Mucosa of descending colon (tissue), 3 donors: ENCODE data around the gene CYP3A4. TPM values are rescaled to one million over a fixed set of nuclear protein-coding genes. Genes with fewer than 3 reads are reported as not detected.
"Not testable (repeated sequence)": the region's sequence is repeated elsewhere in the genome, so short reads cannot be mapped to it uniquely, and the experiment has no call there.

Source experiments
- ATAC-seq: fragments of 200-7000 bp; cut with Tn5 transposase; one replicate; pipeline ENCODE4 v1.9.1; 2020; ENCODE audit warnings: mild to moderate bottlenecking, moderate library complexity
- DNase-seq, 3 donors: peaks; one replicate each; pipeline ENCODE4 v3.0.0-alpha.2; 2020
- H3K36me3 ChIP-seq: fragments of 200-600 bp; one replicate; pipeline ENCODE4 v1.8.0; 2021; ENCODE audit warnings: low read depth, mild to moderate bottlenecking
- H3K4me1 ChIP-seq: fragments of 200-600 bp; one replicate; pipeline ENCODE4 v1.8.0; 2021; ENCODE audit warnings: low read depth, mild to moderate bottlenecking
- H3K4me3 ChIP-seq: fragments of 200-600 bp; one replicate; pipeline ENCODE4 v1.8.0; 2021; ENCODE audit warnings: mild to moderate bottlenecking
- H3K9me3 ChIP-seq: fragments of 200-600 bp; one replicate; pipeline ENCODE4 v1.8.0; 2021; ENCODE audit warnings: mild to moderate bottlenecking
- intact Hi-C, 2 donors: fragments of 100-400 bp; cut with DNase I in 1 of 2; cut with micrococcal nuclease in 1 of 2; formaldehyde crosslinking; loops; one replicate each; pipeline versions ENCODE4 v1.11.0 to v1.11.1; 2022; cut with DNase I, micrococcal nuclease
- total RNA-seq, 3 donors: library from RNA; stranded (reverse); fragmentation: NEBNext Ultra II Directional in 2 of 3; extraction: Animal tissue kit (Norgen Biotek cat#: 25700) in 2 of 3; gene quantifications; one replicate each; pipeline versions ENCODE4 v1.2.1 to v1.2.4, GENCODE V29; 2021 to 2023
- TF ChIP-seq, protein P1 (sequence below): fragments of 200-600 bp; IDR thresholded peaks from one replicate; pipeline ENCODE4 v1.8.0; 2022; ENCODE audit warnings: antibody characterized with exemption, mild to moderate bottlenecking
- donor health status: DM: no; HTN: no; CAD: no; lungs with moderate emphysema.
- donor health status: DM: no; HTN: no; CAD: no.
- donor health status: DM: no; HTN: yes; CAD: no.

CYP3A4 gene
- total RNA-seq, 3 donors from 2014 or later: 2.8 to 5.4 (median 4.0) TPM

DNA sequence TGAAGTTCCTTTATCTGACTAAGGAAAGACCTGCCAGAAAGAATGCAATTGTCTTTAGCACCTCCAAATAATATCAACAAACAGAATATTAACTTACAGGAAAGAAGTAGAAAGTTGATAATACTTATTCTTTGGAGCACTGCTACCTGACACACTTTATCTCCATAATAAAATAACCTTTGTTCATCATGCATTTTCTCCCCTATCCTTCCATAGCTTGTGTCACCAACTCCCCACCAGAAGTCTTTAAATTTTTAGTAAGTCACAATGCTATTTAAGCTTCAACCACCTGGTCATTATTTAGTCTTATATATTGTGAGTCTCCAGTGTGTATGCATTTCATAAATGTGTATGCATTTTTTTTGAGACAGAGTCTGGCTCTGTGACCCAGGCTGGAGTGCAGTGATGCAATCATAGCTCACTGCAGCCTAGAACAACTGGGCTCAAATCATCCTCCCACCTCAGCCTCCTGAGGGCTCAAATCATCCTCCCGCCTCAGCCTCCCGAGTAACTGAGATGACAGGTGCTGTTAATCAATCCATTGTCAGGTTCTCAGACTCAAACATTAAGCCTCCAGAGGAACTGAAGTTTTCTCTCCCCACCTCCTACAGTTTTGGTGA, 36.5 kb upstream of the CYP3A4 start:
- TF ChIP-seq, protein P1, sequence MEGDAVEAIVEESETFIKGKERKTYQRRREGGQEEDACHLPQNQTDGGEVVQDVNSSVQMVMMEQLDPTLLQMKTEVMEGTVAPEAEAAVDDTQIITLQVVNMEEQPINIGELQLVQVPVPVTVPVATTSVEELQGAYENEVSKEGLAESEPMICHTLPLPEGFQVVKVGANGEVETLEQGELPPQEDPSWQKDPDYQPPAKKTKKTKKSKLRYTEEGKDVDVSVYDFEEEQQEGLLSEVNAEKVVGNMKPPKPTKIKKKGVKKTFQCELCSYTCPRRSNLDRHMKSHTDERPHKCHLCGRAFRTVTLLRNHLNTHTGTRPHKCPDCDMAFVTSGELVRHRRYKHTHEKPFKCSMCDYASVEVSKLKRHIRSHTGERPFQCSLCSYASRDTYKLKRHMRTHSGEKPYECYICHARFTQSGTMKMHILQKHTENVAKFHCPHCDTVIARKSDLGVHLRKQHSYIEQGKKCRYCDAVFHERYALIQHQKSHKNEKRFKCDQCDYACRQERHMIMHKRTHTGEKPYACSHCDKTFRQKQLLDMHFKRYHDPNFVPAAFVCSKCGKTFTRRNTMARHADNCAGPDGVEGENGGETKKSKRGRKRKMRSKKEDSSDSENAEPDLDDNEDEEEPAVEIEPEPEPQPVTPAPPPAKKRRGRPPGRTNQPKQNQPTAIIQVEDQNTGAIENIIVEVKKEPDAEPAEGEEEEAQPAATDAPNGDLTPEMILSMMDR: no peak
- H3K4me1 ChIP-seq: peaks cover 10% of the 10 kb centered on the region
- intact Hi-C loops: no loop called here
- DNase-seq (no peak), ATAC-seq (no peak)
- no peaks in the 10 kb centered on the region for H3K36me3 ChIP-seq
- H3K9me3 ChIP-seq: no peaks in the 10 kb centered on the region
- no peak overlapping the region for H3K4me3 ChIP-seq

DNA sequence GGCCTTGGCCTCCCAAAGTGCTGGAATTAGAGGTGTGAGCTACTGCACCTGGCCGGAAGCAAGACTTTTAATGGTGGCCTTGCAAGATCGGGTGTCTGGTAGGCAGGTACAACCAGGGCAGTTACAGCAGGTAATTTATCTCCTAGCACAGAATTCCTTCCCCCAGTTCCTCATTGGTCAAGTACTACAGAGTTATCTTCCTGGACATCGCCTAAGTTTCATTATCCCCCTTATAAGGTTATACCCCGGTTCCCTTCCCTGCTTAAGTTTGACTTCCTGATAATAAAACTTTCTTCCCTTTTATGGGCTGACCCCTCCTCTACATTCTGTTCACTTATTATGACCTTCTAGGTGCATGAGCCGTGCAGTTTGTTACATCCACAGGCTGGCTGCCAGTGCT, 24.8 kb upstream of the CYP3A4 start:
- DNase-seq: no peak
- Histone ChIP-seq H3K4me1 (no peaks in the 10 kb centered on the region), H3K9me3 (no peaks in the 10 kb centered on the region), H3K4me3 (no peak overlapping the region), H3K36me3 (no peaks in the 10 kb centered on the region)
- TF ChIP-seq, protein P1: no peak
- peak; percentile 73 for ATAC-seq
- intact Hi-C loops: no loop called here

DNA sequence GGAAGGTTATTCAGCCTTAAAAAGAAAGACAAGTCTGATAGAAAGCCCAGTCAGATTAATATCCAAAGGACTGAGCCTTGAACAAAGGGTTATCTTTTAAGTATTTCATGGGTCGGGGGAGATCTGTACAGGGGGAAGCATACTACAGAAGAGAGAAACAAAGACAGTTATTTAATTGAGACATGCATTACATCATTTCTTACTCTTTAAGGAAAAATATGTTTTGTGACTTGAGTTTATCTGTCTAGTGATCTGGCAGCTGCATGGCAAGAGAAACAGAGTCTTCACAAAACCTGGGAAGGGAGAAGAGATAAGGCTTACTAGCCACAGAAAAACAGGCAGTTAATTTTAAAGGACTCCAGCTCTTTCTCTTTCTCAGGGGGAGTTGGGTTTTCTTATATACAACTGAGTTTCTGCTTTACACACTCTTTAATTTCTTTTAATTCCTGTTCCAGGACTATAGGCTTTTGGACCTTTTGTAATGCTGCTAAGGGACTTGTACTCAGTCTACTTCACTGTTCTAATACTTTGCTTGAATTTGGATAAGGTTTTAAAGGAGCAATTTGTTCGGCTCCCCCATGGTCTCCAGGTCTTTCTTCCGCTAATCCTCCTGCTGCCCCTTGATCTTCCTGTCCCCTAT, 23.0 kb upstream of the CYP3A4 start:
- Histone ChIP-seq H3K36me3 (no peaks in the 10 kb centered on the region), H3K4me1 (no peaks in the 10 kb centered on the region), H3K4me3 (no peak overlapping the region), H3K9me3 (no peaks in the 10 kb centered on the region)
- intact Hi-C loops: no loop called here
- TF ChIP-seq, protein P1: no peak
- no peak for DNase-seq
- ATAC-seq: no peak

DNA sequence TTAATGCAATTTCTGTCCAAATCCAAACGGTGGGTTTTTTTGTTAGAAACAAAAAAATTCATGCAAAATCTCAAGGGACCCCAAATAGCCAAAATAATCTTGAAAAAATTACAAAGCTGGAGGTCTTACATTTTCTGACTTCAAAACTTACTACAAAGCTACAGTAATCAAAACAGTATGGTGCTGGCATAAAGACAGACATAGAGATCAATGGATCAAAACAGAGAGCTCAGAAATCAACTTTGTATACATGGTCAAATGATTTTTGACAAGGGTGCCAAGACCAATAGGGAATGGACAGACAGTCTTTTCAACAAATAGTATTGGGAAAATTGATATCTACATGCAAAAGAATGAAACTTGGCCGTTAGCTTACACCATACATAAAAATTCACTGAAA, 21.7 kb upstream of the CYP3A4 start:
- TF ChIP-seq, protein P1: no peak
- DNase-seq: no peak
- no peak for ATAC-seq
- intact Hi-C loops: no loop called here
- no peaks in the 10 kb centered on the region for H3K4me1 ChIP-seq
- H3K9me3 ChIP-seq: no peaks in the 10 kb centered on the region
- H3K4me3 ChIP-seq: no peak overlapping the region
- no peaks in the 10 kb centered on the region for H3K36me3 ChIP-seq

DNA sequence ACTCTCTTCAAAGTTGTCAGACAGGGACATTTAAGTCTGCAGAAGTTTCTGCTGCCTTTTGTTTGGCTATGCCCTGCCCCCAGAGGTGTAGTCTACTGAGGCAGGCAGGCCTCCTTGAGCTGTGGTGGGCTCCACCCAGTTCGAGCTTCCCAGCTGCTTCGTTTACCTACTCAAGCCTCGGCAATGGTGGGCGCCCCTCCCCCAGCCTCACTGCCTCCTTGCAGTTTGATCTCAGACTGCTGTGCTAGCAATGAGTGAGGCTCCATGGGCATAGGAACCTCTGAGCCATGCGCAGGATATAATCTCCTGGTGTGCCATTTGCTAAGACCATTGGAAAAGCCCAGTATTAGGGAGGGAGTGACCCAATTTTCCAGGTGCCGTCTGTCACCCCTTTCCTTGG, 19.1 kb upstream of the CYP3A4 start:
- ATAC-seq, H3K36me3 ChIP-seq, H3K4me3 ChIP-seq, DNase-seq, intact Hi-C loops, H3K4me1 ChIP-seq, H3K9me3 ChIP-seq: not testable (repeated sequence)

DNA sequence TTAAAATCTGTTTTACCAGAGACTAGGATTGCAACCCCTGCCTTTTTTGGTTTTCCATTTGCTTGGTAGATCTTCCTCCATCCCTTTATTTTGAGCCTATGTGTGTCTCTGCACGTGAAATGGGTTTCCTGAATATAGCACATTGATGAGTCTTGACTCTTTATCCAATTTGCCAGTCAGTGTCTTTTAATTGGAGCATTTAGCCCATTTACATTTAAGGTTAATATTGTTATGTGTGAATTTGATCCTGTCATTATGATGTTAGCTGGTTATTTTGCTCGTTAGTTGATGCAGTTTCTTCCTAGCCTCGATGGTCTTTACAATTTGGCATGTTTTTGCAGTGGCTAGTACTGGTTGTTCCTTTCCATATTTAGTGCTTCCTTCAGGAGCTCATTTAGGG, 17.4 kb upstream of the CYP3A4 start:
- H3K4me3 ChIP-seq, ATAC-seq, H3K9me3 ChIP-seq, DNase-seq, H3K36me3 ChIP-seq, H3K4me1 ChIP-seq, intact Hi-C loops: not testable (repeated sequence)
